ENCODE data around the gene MAJIN.

DNA sequence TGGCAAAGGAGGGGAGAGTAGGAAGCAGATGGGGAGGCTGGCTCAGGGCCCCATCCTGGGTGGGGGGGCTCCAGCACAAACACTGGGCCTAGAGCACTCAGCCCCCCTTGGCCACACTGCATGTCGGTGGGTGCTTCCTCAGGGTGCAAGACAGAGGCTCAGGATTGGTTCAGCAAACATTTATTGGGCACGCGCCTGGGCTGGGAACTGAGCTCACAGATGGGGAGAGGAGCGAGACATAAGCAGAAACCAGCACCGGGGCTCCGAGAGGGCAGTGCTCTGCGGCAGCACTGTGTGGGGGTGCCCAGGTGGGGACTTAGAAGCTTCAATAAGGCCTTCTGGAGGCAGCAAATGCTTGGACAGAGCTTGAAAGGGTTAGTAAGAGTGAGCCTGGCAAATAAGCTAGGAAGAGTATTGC is 81.4 kb downstream of the MAJIN start:
- TF ChIP-seq, protein P1, sequence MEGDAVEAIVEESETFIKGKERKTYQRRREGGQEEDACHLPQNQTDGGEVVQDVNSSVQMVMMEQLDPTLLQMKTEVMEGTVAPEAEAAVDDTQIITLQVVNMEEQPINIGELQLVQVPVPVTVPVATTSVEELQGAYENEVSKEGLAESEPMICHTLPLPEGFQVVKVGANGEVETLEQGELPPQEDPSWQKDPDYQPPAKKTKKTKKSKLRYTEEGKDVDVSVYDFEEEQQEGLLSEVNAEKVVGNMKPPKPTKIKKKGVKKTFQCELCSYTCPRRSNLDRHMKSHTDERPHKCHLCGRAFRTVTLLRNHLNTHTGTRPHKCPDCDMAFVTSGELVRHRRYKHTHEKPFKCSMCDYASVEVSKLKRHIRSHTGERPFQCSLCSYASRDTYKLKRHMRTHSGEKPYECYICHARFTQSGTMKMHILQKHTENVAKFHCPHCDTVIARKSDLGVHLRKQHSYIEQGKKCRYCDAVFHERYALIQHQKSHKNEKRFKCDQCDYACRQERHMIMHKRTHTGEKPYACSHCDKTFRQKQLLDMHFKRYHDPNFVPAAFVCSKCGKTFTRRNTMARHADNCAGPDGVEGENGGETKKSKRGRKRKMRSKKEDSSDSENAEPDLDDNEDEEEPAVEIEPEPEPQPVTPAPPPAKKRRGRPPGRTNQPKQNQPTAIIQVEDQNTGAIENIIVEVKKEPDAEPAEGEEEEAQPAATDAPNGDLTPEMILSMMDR (IDR thresholded peaks at IDR 0.05) = no peak
- TF ChIP-seq POLR2A (IDR thresholded peaks at IDR 0.05) (no peak), POLR2AphosphoS5 (IDR thresholded peaks at IDR 0.05) (no peak)

Data from prostate gland (tissue), 2 donors.